HG02973 (cell line): ENCODE results near the gene OR5D16.
"Not testable (repeated sequence)": the region's sequence is repeated elsewhere in the genome, so short reads cannot be mapped to it uniquely, and the experiment has no call there.

Source experiments
- ATAC-seq: cut with Tn5 transposase; IDR thresholded peaks from one replicate; pipeline ENCODE4 v1.9.1; 2021; ENCODE audit warnings: moderate library complexity; ENCODE audit not compliant: unreplicated experiment

OR5D16 gene

DNA sequence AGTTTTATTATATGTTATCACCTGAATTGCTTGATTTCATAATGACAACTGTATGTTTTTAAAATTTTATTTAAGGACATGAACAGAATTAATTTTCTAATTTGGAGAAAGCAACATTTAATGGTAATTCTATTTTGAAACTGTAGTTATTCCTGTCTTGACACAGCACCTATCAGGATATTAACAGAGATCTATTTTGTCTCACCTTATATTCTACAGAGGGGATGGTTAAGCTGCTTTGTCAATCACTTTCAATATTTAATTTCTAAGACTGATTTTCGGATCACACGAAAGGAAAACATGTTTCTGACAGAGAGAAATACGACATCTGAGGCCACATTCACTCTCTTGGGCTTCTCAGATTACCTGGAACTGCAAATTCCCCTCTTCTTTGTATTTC is at the start of gene OR5D16:
Gene OR5D16, plus strand, starts transcription at position 301 of the 400 bp plus-strand sequence. Its CDS starts 0 bp downstream, at position 301.
- ATAC-seq = no peak

GRCh38 chr11:55791606-55792005 is 46.9 kb upstream of the OR5D16 start:
- no peak for ATAC-seq

DNA sequence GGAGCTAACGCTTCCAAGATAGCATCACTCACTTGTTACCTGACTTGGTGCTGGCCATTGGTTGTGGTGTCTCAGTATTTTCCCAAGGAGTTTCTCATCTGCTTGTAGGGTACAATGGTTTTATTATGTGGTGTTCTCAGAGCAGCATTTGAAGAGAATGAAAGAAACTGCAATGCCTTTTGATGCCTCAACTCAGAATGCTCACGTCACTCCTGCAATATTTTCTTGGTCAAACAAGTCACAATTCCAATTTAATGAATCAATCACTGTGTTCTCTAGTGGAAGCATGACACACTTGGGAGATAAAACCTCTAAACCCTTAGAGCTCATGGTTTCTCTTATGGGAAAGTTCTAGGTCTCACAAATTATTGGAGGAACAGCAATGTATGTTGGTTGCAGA is 45.2 kb upstream of the OR5D16 start:
- ATAC-seq = no peak

DNA sequence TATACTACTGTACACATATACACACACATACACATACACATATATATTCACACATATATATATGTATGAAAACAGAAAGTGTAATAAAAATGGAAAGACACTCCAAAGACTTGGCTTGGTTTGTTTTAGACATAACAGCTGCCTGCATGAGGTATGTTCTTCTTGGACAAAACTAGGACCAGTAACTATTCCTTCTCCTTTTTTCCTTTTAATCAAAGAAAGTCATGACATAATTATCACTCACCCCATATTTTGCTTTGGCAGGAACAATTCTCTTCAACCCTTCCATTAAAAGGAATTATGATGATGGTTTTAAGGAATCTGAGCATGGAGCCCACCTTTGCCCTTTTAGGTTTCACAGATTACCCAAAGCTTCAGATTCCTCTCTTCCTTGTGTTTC is 43.3 kb upstream of the OR5D16 start, which contains the start of gene OR5D14:
Gene OR5D14, plus strand, starts transcription at position 301 of the 400 bp plus-strand sequence. Its CDS starts 0 bp downstream, at position 301.
- no peak for ATAC-seq

DNA sequence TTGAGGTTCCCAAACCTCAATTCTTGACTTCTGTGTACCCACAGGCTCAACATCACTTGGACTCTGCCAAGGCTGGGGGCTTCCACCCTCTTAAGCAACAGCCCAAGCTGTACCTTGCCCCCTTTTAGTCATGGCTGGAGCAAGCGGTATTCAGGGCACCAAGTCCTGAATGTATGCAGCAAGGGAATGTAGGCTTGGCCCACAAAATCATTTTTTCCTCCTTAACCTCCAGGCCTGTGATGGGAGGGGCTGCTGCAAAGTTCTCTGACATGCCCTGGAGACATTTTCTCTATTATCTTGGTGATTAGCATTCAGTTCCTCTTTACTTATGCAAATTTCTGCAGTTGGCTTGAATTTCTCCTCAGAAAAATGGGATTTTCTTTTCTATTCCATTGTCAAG is 32.3 kb upstream of the OR5D16 start:
- ATAC-seq = no peak

- ATAC-seq = no peak
Observed at GRCh38 chr11:55811067-55811466, 27.5 kb upstream of the OR5D16 start, which contains the start of gene OR5L1. TSS of gene OR5L1 (plus strand) at chr11:55811367. CDS start at chr11:55811467, 100 bp downstream.

DNA sequence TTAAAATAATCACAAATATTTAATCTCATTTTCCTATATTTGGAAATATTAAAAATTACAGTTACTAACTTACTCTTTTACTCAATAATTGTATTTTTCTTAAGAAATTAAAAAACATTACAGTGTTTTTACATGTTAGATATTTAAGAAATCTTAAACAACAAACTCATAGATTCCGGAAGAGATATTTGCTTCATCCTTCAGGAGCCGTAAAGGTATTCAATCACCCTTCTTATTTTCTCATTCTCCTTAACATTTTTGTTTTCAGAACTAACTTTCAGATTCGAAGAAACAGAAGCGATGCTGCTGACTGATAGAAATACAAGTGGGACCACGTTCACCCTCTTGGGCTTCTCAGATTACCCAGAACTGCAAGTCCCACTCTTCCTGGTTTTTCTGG is 19.2 kb upstream of the OR5D16 start, which contains the start of gene OR5D18:
Gene OR5D18, plus strand, starts transcription at position 301 of the 400 bp plus-strand sequence. Its CDS starts 0 bp downstream, at position 301.
- ATAC-seq = no peak

DNA sequence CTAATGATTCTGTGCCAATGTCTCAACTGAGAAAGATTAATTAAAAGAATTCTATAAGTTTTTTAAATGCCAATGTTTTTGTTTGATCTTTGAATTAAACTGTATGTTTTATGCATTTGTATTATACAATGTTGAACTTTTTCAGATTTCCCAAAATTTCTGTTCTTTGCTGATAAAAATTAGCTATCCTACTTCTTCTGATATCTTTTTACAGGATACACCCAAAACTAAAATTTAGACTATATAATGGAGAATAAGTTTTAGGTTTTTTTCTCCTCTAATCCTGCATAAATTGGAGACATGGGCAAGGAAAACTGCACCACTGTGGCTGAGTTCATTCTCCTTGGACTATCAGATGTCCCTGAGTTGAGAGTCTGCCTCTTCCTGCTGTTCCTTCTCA is 11.6 kb upstream of the OR5D16 start, which contains the start of gene OR5L2:
Gene OR5L2, plus strand, starts transcription at position 301 of the 400 bp plus-strand sequence. Its CDS starts 0 bp downstream, at position 301.
- no peak for ATAC-seq

DNA sequence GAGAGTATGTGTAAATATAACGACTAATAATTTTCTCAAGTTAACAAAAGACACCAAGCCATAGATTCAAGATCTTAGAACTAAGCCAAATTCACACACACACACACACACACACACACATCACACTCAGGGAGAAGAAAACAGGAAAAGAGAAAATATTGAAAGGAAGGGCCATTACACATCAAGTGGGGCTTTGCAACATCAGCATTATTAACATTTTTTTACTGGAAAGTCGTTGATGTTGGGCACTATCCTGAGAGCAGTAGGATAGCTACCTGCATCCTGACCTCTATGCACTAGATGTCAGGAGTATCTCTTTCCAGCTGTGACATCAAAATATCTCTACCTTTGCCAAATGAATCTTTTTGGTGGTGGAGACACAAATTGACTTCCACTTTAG is 8.9 kb downstream of the OR5D16 start:
- no peak for ATAC-seq

GRCh38 chr11:55849037-55849436 is 10.5 kb downstream of the OR5D16 start:
- no peak for ATAC-seq

DNA sequence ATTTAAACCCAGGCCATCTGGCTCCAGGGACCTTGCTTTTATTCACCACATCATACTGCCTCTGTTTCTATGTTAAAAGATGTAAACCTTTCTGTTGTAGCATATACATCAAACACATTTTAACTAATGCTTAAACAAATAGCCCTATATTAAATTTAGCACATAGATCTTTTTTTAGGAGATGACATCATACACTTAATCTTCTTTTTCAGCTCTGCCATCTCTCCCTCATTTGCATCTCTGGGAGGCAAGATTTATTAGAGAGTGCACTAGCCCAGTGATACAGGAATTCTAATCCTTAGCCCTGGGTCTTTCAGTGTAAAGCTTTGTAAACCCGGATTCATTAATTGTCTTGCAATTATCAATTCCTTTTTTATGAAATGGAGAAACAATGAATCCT is 13.6 kb downstream of the OR5D16 start:
- ATAC-seq = no peak

GRCh38 chr11:55854704-55855103 is 16.2 kb downstream of the OR5D16 start:
- no peak for ATAC-seq

DNA sequence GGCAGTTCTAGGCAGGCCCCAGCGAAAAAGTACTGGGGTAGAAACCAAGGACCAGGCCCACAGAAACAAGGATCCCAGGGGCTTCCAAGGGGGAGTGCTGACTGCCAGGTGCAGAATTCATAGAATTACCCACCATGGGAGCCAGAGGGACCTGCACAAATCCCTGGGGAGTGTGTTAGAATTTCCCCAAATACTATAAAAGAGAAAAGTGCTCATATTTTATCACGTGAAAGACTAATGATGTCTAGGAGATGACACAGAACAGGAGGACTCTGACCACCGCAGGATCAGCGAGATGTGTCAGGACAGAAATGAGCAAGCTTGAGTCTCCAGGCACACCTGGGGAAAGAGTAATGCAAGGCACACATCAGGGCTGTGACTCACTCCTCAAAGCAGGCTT is 28.8 kb downstream of the OR5D16 start:
- not testable (repeated sequence) for ATAC-seq

DNA sequence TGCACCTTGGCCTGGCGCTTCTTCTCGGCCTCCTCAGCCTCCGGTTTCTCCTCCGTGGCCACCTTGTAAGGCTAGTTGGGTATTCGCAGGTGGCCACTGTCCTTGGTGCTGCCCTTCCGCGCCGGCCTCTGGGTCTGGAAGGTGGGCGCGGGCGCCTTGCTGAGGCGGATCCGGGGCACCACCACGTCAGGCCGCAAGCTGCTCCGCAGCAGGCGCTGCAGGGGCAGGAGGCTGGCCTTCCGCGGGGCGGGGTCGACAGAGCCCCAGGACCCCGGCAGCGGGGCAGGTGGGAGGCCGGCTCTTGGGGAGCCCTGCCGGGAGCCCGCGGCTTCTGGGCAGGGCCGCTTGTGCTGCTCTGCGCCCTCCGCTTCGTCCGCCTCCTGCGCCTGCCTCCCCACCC is 34.2 kb downstream of the OR5D16 start:
- ATAC-seq = not testable (repeated sequence)

DNA sequence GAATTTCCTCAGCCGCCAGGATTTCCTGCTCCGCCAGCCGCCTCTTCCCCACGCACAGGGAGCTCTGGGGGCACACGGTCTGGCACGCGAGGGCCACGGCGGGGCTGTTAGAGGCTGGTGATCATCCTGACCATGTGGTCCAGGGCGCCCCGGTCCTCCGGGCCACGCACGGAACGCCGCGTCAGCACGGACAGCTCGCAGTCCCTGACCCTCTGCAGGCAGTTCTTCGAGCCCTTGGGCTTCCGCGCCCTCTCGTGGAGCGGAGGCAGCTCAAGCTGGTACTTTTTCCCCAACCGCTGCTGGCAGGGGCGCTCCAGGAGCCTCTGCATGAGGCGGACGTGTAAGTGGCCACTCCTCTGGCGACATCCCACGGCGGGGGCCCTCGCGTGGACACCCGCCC is 34.6 kb downstream of the OR5D16 start:
- ATAC-seq = not testable (repeated sequence)

DNA sequence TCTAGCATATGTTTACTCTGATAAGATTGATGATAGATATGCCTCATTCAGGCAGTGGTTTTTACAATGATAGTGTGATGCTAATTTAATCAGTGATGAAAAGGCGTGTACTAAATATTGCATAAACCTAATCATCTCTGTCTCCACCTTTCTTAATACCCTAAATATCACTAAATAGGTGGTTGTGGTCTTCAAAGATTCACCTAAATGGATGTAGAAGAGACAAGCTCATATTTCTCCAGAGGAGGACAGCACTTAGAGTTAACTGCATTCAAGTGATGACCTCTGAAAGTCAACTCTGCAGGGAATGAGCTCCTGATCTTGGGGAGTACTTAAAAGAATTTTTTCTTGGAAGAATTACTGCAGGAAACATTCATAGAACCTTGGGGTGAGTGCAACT is 44.4 kb downstream of the OR5D16 start, which contains the start of gene TRIM51:
Gene TRIM51, plus strand, starts transcription at position 301 of the 400 bp plus-strand sequence. CDS start 2,132 bp downstream, outside the sequence.
- ATAC-seq = not testable (repeated sequence)

DNA sequence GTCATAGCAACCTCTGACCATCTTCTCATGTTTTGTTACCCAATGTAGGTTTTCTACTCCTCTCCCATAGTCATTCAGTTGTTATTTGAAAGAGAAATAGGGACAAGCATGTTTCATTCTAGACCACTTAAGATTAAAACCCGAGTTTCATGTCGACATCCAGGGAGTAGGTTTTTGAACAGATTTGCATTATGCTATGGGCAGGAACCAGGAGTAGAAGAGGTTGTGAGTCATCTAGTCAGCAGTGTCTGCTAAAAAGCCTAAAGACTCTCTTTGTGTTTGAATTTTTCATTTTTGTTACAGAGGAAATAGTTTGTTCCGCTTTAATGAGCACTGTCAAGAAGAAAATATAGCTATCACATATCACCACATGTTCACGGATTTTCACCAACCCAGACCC is 46.4 kb downstream of the OR5D16 start:
- not testable (repeated sequence) for ATAC-seq

GRCh38 chr11:55885481-55885880 is 46.9 kb downstream of the OR5D16 start:
- not testable (repeated sequence) for ATAC-seq
